MV-4-11 (cell line): ENCODE measurements around the gene MCC.
A peak's percentile ranks its signal among the peaks of the same experiment; 100 is the strongest.

Source experiments
- DNase-seq: peaks from one replicate; lab custom pipeline; 2025; lab: John Stamatoyannopoulos, UW

The MCC gene

GRCh38 chr5:113319256-113320053, 168.8 kb downstream of the MCC start:
- no peak for DNase-seq

- DNase-seq: no peak
These were observed 170.6 kb downstream of the MCC start for GRCh38 chr5:113317636-113318035.

- peak; percentile 44 for DNase-seq
These were observed 177.0 kb downstream of the MCC start for GRCh38 chr5:113311301-113311700.

- DNase-seq: peak; percentile 71
These were observed 186.1 kb downstream of the MCC start for GRCh38 chr5:113302120-113302519.

- no peak for DNase-seq
These were observed 188.7 kb downstream of the MCC start for GRCh38 chr5:113299591-113299990.

- DNase-seq: no peak
These were observed 191.6 kb downstream of the MCC start for GRCh38 chr5:113296676-113297075.

- no peak for DNase-seq
These were observed 193.1 kb downstream of the MCC start for GRCh38 chr5:113295111-113295539.

- DNase-seq: peak; percentile 46
These were observed 193.7 kb downstream of the MCC start for GRCh38 chr5:113294311-113295110.

GRCh38 chr5:113293975-113294310, 194.3 kb downstream of the MCC start:
- DNase-seq: no peak

- DNase-seq: peak; percentile 46
These were observed 194.9 kb downstream of the MCC start for GRCh38 chr5:113293068-113293974.

- DNase-seq: no peak
These were observed 195.8 kb downstream of the MCC start for GRCh38 chr5:113292462-113292861.

GRCh38 chr5:113283558-113283957, 204.7 kb downstream of the MCC start:
- DNase-seq: peak; percentile 2

- no peak for DNase-seq
These were observed 205.8 kb downstream of the MCC start for GRCh38 chr5:113282472-113282871.

GRCh38 chr5:113281194-113281593, 207.1 kb downstream of the MCC start:
- DNase-seq: no peak

GRCh38 chr5:113280541-113280940, 207.7 kb downstream of the MCC start:
- DNase-seq: no peak

GRCh38 chr5:113278976-113279375, 209.3 kb downstream of the MCC start:
- DNase-seq: peak; percentile 76

- DNase-seq: no peak
These were observed 211.8 kb downstream of the MCC start for GRCh38 chr5:113276493-113276892.

GRCh38 chr5:113276001-113276400, 212.3 kb downstream of the MCC start:
- DNase-seq: no peak

- no peak for DNase-seq
These were observed 213.3 kb downstream of the MCC start for GRCh38 chr5:113274836-113275414.

GRCh38 chr5:113273948-113274347, 214.3 kb downstream of the MCC start:
- DNase-seq: peak; percentile 3

- DNase-seq: no peak
These were observed 216.4 kb downstream of the MCC start for GRCh38 chr5:113271745-113272454.
